ENCODE measurements around the gene CHURC1.

Gene CHURC1

GRCh38 chr14:64956697-64957406 is 42.6 kb downstream of the CHURC1 start:
- no peak for DNase-seq

- DNase-seq: no peak
These were observed 43.9 kb downstream of the CHURC1 start for GRCh38 chr14:64958201-64958600.

GRCh38 chr14:64958743-64959142 is 44.5 kb downstream of the CHURC1 start:
- DNase-seq: no peak

GRCh38 chr14:64960762-64961276 is 46.6 kb downstream of the CHURC1 start:
- no peak for DNase-seq

- DNase-seq: peak in 1 of 4 experiments; percentile 16
These were observed 49.4 kb downstream of the CHURC1 start for GRCh38 chr14:64963611-64964010.

- DNase-seq: no peak
These were observed 51.2 kb downstream of the CHURC1 start for GRCh38 chr14:64965356-64966000.

- no peak for DNase-seq
These were observed 52.7 kb downstream of the CHURC1 start for GRCh38 chr14:64966976-64967375.

- no peak for DNase-seq
These were observed 53.9 kb downstream of the CHURC1 start for GRCh38 chr14:64968167-64968566.

GRCh38 chr14:64968651-64969050 is 54.4 kb downstream of the CHURC1 start:
- DNase-seq: no peak

- no peak for DNase-seq
These were observed 55.8 kb downstream of the CHURC1 start for GRCh38 chr14:64970041-64970440.

DNA sequence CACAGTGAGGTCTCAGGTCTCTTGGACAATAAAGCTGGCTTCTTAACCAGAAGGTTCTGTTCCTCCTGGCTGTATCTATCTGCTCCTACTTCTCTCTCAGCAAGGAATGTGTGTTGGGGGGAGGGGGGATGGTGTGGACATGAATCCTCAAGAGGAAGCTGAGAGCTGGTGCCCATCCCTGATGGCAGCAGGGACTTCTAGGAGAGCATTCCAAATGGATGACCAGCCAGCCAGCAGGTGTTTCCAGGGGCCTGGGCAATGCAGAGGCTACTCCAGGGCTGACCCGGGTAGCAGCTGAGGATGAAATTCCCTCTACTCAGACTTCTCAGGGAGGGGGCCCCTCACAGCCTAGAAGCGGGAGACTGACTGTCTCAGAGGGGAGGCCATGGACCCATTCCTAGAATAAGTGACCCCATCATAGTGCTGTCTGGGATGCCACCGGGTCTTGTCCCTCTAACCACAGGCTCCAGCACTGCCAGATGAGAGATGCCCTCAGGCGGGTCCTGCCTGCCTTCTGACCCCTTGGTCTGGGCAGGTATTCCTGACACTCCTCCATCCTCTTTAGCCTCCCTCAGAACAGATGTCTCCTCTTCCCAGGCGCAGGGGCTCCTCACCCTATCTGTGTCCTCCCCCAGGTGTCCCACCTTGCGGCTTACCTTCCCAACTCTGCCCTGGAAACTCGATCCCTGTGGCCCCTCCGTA is 56.7 kb downstream of the CHURC1 start:
- DNase-seq: no peak

DNA sequence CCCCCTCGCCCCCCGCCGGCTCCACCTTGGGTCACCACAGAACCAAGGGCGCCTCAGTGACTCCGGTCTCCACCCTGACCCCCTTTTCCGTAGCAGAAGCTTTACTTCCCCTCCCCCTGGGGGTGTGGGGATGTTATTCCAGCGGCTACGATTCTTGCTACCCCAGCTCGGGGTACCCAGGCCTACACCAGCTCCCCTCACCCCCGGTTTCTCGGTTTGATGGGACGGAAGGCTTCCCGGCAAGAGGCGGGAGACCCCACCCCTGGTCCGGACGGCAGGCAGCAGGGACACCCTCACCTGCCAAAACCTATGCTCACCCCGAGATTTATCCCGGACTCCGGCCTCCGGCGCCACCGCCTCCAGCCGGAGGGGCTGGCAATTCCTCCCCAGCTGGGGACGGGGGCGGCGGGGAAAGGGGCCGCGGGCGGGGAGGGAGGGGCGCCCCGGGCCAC is 57.3 kb downstream of the CHURC1 start:
- no peak for DNase-seq

DNA sequence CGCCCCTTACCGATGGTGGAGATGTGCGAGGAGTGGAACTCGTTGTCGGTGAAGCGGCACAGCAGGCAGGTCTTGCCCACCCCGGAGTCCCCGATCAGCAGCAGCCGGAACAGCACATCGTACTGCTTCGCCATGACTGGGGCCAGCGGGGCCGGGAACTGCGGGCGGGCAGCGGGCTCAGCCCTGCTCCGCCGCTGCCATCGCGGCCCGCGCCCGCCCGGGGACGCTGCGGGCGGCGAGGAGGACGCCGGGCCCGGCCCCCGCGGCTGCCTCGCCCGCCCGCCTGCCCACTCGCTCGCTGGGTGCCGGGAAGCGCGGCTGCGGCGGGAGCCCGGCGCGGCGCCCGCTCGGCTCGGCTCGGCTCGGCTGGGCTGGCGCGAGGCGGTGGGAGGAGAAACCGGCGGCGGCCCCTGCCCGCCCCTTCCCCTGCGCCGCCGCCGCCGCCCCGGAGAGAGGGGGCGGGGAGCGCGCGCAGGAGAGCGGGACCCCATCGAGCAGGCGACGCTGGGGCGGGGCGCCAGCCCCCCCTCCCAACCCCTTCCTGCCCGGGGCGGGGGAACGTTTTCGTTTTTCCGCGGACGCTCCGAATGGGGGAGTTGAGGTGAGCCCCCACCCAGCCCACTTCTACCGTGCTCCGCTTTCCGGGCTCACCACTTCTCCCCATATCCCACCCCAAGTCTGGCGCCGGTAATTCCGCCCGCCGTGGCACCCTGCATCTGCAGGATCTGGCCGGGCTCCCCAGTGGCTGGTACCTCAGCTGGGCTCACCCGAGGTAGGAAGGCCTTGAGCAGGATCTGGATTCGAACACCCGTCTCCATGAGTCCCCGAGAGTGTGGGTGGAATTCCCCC is 57.9 kb downstream of the CHURC1 start, which contains the start of gene RAB15:
Gene RAB15 (minus strand): TSS at position 394 of the 849 bp plus-strand sequence. CDS start 260 bp downstream, at position 134.
- DNase-seq: peak; percentile 35 to 70 (median 49)

DNA sequence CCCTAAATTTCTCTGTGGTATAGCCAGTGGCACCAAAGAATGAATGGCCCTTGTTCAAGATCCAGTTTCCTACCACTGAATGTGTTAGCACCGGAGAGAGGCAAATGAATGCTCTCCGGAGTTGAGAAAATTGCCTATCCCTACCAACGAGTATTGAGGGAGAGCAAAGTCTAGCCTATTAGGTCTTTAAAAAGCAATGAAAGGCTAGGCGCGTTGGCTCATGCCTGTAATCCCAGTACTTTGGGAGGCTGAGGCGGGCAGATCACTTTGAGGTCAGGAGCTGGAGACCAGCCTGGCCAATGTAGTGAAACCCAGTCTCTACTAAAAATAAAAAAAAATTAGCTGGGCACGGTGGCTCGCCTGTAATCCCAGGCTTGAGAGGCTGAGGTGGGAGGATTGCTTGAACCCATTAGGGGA is 58.8 kb downstream of the CHURC1 start:
- DNase-seq: no peak

DNA sequence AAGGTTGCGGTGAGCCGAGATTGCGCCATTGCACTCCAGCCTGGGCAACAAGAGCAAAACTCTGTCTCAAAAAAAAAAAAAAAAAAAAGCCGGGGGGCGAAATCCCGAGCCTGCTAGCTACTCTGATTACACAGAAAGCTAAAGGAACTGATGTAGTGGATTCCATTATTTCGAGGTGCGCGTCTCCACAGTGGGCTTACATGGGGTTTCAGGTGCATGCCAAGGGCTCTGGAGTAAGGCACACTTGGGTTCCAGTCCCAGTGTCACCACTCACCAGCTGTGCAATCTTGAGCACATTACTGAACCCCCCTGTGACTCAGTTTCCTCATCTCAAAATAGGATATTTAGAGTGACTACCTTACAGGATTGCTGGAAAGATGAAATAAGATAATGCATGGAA is 59.6 kb downstream of the CHURC1 start:
- no peak for DNase-seq

DNA sequence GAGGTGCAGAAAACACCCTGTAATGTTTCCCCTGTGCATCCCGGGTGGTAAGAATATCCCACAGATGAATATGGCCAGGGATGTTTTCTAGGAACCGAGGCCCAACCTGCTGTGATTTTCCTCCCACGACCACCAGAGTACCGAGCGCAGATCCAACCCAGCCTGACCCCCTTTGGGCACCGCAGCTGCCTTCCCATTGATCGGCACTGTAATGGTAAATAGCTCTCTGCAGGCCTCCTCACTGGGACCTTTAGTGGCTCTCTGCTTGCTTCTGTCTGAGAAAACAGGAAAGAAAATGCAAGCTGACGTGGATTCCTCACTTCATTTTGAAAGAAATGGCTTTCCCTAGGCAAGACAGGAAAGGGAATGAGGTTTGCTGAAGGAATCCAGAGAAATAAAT is 60.3 kb downstream of the CHURC1 start:
- no peak for DNase-seq

DNA sequence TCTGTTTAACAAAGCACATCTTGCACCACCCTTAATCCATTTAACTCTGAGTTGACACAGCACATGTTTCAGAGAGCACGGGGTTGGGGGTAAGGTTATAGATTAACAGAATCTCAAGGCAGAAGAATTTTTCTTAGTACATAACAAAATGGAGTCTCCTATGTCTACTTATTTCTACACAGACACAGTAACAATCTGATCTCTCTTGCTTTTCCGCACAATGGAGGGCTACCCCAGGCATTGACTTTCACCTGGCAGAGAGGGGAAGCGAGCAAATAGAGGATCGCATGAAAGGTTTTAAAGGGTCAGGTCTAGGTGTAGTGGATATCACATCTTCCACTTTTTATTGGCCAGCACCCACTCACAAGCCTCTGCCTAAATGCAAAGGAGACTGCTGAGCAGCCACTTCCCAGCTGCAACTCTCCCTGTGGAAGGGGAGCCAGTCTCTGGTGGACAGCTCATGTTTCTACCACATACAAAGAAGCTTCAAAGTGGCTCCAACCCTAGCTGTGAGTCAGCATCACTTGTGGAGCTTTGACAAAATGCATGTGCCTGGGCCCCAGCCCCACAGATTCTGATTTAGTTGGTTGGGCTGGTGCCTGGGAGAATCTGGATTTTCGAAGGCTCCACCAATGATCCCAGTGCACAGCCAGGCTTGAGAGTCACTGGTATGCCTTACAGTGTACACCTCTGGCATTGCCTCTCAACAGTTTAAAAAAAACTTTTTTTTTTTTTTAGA is 65.2 kb downstream of the CHURC1 start:
- no peak for DNase-seq

DNA sequence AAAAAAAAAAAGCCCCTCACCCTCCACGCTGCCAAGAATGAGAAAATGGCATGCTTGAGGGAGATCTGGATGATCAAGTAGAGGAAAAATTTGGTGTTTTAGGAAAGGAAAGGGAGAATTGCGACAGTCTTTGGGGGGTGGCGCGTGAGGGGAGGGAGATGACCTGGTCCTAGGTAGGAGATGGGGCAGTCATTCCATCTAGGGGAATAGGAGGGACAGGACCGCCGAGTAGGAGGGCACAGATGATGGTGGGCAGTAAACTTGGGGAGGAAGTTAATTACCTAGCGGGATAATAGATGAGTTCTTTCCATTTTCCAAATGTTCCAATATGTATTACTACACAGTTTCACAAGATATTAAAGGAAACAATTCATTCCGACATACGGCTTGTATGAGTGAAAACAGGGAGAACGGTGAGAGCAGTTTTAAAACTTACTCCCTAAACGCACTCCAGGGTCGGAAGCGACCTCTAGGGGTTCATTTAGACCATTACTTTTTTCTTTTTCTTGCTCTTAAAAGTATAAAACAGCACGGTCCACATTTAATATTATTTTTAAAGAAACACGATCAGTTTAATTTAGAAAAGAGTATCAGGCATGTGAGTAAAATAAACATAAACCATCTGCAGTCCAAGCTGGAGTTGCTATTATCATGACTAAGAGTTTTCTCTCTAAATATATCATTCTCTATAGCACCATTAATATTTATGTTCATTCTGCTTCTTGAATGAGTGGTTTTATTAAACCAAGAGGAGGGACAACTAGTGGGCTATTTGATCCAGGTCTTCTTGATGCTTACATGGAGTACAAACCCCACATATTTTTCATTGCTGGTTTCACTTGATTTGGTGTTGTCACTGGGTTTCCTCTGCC is 69.4 kb downstream of the CHURC1 start:
- DNase-seq: peak; percentile 52 to 72 (median 63)
